ENCODE results near the gene CTTNBP2.

Gene CTTNBP2

GRCh38 chr7:117824592-117824991 is 48.6 kb downstream of the CTTNBP2 start:
- DNase-seq, result peak in 1 of 2 donors; percentile 20

DNA sequence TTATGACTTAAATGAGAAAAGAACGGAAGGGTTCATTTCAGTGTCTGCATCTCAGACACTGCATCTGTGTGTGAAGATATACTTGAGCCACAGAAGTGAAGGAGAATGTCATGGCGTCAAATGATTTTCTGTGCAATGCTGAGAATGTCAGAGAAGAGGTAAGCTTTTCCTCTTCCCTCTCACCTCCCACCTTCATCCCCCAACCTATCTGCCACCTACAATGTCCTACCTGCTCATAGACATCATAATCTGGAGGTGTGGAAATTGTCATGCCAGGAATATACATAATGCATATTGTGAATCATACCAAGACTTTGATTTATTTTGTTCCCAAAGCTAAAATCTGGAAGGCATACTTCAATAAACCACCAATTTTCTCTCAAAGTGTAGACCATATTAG is 53.7 kb downstream of the CTTNBP2 start:
- no peak for DNase-seq

DNA sequence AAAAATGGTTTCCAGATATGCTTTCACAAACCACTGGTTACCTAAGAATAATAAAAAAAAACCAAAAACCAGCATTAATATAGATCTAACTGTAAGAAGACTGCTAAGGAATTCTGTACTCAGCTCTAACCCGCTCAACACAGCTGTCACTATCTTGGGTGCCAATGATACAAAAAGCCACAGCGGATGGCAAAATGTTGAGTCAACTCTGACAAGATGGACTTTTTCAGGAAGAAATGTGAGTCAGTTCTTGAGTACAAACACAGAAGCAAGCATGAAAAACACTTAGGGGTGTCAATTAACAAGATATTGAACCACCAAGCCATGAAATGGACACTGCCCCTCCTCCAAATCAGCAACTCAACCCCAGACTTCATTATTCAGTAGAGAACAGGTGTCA is 55.0 kb downstream of the CTTNBP2 start:
- no peak for DNase-seq

DNA sequence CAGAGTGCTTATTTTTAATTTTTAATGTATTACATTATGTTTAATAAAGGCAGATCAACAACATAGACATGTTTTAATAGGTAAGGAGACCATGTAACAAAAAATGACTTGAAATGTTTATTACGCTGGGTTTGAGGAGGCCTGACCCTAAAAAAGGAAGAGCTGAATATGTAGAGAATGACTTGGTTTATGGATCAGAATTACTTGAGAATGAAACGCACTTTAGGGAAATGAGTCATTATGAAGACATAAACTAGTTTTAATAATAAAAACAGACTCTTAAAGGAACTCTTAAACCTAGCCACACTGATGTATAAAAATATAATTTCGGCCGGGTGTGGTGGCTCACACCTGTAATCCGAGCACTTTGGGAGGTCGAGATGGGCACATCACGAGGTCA is 56.5 kb downstream of the CTTNBP2 start:
- no peak for DNase-seq

DNA sequence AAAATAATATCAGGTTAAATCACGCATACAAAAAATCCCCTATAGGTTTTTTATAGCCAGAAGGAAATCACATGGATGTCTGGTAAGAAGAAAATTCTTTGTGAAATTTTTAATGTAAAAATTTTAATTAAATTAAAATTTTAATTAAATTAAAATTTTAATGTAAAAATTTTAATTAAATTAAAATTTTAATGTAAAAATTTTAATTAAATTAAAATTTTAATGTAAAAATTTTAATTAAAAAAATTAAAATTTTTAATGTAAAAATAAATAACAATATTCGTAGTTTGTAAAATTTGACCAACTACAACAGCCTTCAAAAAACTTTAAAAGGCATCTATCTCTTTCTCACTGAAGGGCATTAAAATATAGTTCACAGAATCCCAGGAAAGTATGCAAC is 61.5 kb downstream of the CTTNBP2 start:
- no peak for DNase-seq

- DNase-seq, result no peak
These were observed 62.4 kb downstream of the CTTNBP2 start for GRCh38 chr7:117810642-117811512.

DNA sequence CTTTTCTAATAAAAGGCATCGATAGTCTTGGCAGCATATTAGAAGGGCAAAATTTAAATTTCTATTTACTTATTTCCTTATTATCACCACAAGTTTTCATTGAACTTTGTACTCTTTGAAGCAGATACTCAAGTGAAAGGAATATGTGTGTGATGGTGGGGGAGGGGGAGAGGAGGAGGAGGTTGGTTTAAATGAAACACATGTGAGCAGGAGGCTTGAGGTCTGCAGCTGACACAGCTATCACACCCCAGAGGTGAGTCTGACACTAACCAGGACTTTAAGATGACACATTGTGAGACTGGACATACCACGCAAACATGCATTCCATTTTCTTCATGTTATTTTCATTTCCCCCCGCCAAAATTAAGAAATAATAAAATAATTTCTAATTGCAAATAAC is 63.3 kb downstream of the CTTNBP2 start:
- no peak for DNase-seq

GRCh38 chr7:117808910-117809705 is 64.1 kb downstream of the CTTNBP2 start:
- no peak for DNase-seq

- DNase-seq, result peak in 1 of 2 donors; percentile 56
These were observed 64.9 kb downstream of the CTTNBP2 start for GRCh38 chr7:117808341-117808757.

- DNase-seq, result no peak
These were observed 65.6 kb downstream of the CTTNBP2 start for GRCh38 chr7:117807676-117808075.

GRCh38 chr7:117806011-117806410 is 67.2 kb downstream of the CTTNBP2 start:
- peak in 1 of 2 donors; percentile 21 for DNase-seq

DNA sequence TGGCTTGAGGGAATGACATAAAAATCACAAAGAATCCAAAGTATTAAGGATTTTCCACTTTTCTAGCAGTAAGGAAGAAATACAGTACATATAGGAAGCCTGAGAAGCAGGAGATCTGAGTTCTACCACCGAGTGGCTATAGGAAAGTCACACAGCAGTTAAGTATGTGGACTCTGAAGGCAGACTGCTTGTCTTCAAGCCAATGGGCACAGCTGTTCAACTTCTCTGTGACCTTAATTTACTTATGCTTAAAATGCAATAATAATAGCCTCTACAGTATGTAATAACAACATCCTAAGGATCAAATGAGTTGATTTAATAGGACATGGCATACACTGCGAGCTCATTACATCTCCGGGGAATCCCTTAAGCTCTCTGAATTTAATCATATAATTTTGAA is 68.0 kb downstream of the CTTNBP2 start:
- no peak for DNase-seq

GRCh38 chr7:117803476-117803875 is 69.8 kb downstream of the CTTNBP2 start:
- DNase-seq, result no peak

DNA sequence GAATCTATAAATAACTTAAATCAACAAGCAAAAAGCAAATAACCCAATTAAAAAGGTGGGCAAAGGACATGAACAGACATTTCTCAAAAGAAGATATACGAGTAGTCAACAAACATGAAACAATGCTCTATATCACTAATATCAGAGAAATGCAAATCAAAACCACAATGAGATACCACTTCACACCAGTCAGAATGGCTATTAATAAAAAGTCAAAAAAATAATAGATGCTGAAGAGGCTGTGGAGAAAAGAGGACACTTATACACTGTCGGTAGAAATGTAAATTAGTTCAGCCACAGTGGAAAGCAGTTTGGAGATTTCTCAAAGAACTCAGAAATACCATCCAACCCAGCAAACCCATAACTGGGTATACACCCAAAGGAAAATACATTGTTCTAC is 70.6 kb downstream of the CTTNBP2 start:
- DNase-seq, result no peak

GRCh38 chr7:117800841-117801240 is 72.4 kb downstream of the CTTNBP2 start:
- no peak for DNase-seq

DNA sequence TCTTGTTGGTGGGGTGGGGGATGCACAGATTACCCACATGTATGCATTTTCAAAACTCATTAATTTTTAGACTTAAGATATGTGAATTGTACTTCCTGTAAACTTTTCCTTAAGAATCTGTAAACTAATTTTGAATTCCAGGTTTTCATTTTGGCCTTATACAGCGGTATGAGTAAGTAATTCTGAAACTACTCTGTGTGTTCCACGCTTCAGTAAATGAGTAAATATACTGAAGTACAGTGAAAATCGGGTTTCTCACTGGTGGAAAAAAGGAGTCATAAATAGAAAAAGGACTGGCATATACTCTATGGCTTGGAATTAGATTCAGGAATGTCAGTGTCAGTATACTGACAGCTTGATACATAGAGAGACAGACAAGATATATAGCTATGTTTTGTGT is 72.8 kb downstream of the CTTNBP2 start:
- no peak for DNase-seq

DNA sequence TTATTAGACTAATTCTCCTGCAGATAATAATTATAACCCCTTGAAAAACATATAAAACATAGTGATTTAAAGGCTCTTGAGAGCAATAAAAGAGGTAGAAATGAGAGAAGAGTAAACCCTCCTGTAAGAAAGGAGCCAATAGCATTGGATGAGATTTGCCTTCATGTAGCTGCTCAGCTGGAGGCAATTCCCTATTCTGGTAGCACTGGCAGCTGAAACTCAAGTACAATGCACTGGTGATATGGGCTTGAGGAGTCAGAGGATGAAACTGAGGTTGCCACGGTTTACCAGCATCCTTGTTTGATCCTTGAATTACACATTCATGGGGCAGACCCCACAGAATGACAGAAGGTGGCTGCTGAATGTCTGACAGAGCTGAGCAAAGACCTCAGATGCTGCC is 76.4 kb downstream of the CTTNBP2 start:
- no peak for DNase-seq

GRCh38 chr7:117793976-117794375 is 79.3 kb downstream of the CTTNBP2 start:
- no peak for DNase-seq

GRCh38 chr7:117793521-117793920 is 79.7 kb downstream of the CTTNBP2 start:
- DNase-seq, result no peak

DNA sequence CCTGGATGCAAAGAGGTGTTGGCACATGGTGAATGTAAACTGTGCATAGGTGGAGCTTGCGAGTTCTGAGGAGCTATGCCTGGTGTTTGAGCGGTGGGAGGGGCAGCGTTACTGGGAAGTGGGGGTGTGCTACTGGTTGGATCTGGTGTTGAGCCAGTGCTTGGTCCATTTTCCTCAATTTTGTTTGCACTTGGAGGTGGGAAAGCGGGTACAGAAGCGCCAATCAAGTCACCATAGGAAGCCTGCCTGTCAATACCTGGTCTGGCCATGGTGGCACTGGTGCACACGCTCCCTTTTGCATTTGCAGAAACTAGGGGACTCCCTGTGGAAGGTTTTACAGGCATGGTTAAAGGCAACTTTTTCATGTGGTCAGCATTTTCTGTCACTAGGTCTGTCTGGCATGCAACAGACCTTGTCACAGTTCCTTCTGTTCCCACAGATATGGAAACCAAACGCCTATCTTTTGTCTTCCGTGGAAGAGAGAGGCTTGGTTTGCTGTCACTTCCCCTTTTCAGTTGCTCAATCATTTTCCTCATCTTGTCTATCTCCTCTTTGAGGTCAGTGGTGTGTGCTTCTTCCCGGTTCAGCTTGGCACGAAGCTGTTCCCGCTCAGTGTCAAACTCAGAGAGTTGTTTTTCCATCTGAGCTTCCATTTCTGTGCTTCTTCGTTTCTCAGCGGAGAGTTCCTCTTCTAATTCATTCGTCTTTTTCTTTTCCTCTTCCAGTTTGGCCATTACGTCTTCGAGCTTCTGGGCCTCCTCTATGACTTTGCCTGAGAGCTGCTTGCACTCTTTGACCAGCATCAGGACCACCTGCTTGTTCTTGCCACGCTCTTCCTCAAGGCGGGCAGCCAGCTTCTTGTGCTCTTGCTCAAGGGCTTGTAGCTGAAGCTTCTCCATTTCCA is 81.1 kb downstream of the CTTNBP2 start:
- DNase-seq, result no peak

DNA sequence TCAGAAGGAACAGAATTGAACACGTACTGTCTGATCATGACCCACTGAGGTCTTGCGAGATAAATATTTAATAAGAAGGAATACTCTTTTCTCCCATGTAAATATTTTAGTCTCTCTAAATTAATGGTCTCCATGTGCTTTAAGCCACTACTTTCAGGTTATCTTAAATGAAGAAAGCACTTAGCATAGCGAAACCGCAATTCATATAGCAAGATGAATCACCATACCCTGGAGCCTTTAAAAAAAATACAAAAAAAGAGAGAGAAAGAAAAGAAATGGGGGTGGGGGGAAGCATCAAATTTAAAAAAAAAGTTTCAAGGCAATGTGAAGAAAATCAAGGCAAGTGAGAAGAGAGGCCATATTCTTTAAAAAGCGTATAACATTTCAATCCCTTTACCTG is 82.5 kb downstream of the CTTNBP2 start:
- DNase-seq, result no peak

- peak in 1 of 2 donors; percentile 33 for DNase-seq
These were observed 83.0 kb downstream of the CTTNBP2 start for GRCh38 chr7:117790251-117790650.

DNA sequence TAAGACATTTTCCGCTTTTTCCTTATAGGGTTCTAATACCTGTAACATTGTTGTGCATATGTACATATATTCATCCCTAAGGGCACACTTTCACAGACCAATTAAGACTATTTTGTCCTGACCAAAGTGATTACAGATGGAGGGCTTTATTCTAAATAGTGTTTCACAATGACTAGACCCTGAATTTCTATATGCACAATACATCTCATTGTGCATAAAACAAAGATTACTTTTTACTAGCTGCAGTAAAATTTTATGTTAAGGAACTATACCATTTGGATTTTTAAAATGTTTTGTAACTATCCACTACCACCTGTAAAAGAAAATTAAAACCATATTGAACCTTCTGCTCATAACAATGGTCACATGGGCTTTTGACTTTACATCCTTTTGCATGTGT is 87.8 kb downstream of the CTTNBP2 start:
- no peak for DNase-seq
